ENCODE measurements around the gene SEC14L1. TPM values are rescaled to one million over a fixed set of nuclear protein-coding genes. Genes with fewer than 3 reads are reported as not detected.
A peak's percentile ranks its signal among the peaks of the same experiment; 100 is the strongest.

Gene SEC14L1
- total RNA-seq, 4 donors from 2014 or later, result 18.2 to 187 (median 46.5) TPM

- no peak for DNase-seq
Measured at GRCh38 chr17:77111934-77112296, 28.9 kb upstream of the SEC14L1 start.

GRCh38 chr17:77115510-77115909 lies 25.3 kb upstream of the SEC14L1 start:
- no peaks in the 10 kb centered on the region for H3K9me3 ChIP-seq
- no peak overlapping the region for H3K4me3 ChIP-seq
- H3K4me1 ChIP-seq, result peaks cover 0 to 10% (median 0%) of the 10 kb centered on the region in 4 donors
- H3K27ac ChIP-seq, result peak overlapping the region in 1 of 4 donors; percentile 9
- DNase-seq, result no peak
- H3K36me3 ChIP-seq, result no peaks in the 10 kb centered on the region
- TF ChIP-seq POLR2A (IDR thresholded peaks at IDR 0.05) (no peak), CTCF (IDR thresholded peaks at IDR 0.05) (no peak)
- H3K27me3 ChIP-seq, result no peaks in the 10 kb centered on the region

More at GRCh38 chr17:77111934-77112296, 28.9 kb upstream of the SEC14L1 start:
- no peaks in the 10 kb centered on the region for H3K36me3 ChIP-seq
- no peak overlapping the region for H3K4me3 ChIP-seq
- no peaks in the 10 kb centered on the region for H3K27me3 ChIP-seq
- peaks cover 0 to 10% (median 5%) of the 10 kb centered on the region in 4 donors for H3K4me1 ChIP-seq
- peak overlapping the region in 2 of 4 donors; percentile 49 to 79 for H3K27ac ChIP-seq
- TF ChIP-seq POLR2A (IDR thresholded peaks at IDR 0.05) (no peak), CTCF (IDR thresholded peaks at IDR 0.05) (no peak)
- no peaks in the 10 kb centered on the region for H3K9me3 ChIP-seq

GRCh38 chr17:77115947-77116346 lies 24.8 kb upstream of the SEC14L1 start:
- TF ChIP-seq POLR2A (IDR thresholded peaks at IDR 0.05) (no peak), CTCF (IDR thresholded peaks at IDR 0.05) (no peak)
- H3K4me1 ChIP-seq, result peaks cover 0 to 10% (median 0%) of the 10 kb centered on the region in 4 donors
- no peak for DNase-seq
- H3K27me3 ChIP-seq, result no peaks in the 10 kb centered on the region
- H3K9me3 ChIP-seq, result no peaks in the 10 kb centered on the region
- peak overlapping the region in 1 of 4 donors; percentile 59 for H3K27ac ChIP-seq
- H3K4me3 ChIP-seq, result no peak overlapping the region
- no peaks in the 10 kb centered on the region for H3K36me3 ChIP-seq

- no peaks in the 10 kb centered on the region for H3K36me3 ChIP-seq
- peaks cover 0 to 7% (median 0%) of the 10 kb centered on the region in 4 donors for H3K4me1 ChIP-seq
- peak overlapping the region in 1 of 4 donors; percentile 59 for H3K27ac ChIP-seq
- TF ChIP-seq POLR2A (IDR thresholded peaks at IDR 0.05) (no peak), CTCF (IDR thresholded peaks at IDR 0.05) (no peak)
- no peak for DNase-seq
- H3K4me3 ChIP-seq, result no peak overlapping the region
- no peaks in the 10 kb centered on the region for H3K9me3 ChIP-seq
- H3K27me3 ChIP-seq, result no peaks in the 10 kb centered on the region
Measured at GRCh38 chr17:77116371-77116860, 24.4 kb upstream of the SEC14L1 start.

GRCh38 chr17:77117415-77117814 lies 23.4 kb upstream of the SEC14L1 start:
- peak overlapping the region in 1 of 4 donors; percentile 59 for H3K27ac ChIP-seq

More at GRCh38 chr17:77117415-77117814, 23.4 kb upstream of the SEC14L1 start:
- Histone ChIP-seq H3K4me3 (no peak overlapping the region), H3K9me3 (no peaks in the 10 kb centered on the region), H3K4me1 (no peaks in the 10 kb centered on the region), H3K36me3 (no peaks in the 10 kb centered on the region), H3K27me3 (no peaks in the 10 kb centered on the region)
- DNase-seq, result no peak
- TF ChIP-seq POLR2A (IDR thresholded peaks at IDR 0.05) (no peak), CTCF (IDR thresholded peaks at IDR 0.05) (no peak)
